Panc1 (cell line): ENCODE results near the gene FASTKD1. TPM values are rescaled to one million over a fixed set of nuclear protein-coding genes. Genes with fewer than 3 reads are reported as not detected.
"Not testable (repeated sequence)": the region's sequence is repeated elsewhere in the genome, so short reads cannot be mapped to it uniquely, and the experiment has no call there.

Experiments used
- ATAC-seq: fragments of 200-7000 bp; cut with Tn5 transposase; 2 replicates; pipeline ENCODE4 v1.9.1; 2020; ENCODE audit warnings: mild to moderate bottlenecking, moderate library complexity
- BruUV-seq: library from RNA; stranded (reverse); fragments of 400-500 nt; replicated peaks from 2 replicates; lab custom pipeline; 2021; lab: Mats Ljungman, UMichigan
- CTCF ChIA-PET: fragments of 300-600 bp; sonication (Branson Sonifier 250); formaldehyde crosslinking; loops from one replicate; lab custom pipeline; 2022; ENCODE audit warnings: antibody characterized with exemption; lab: Charles Lee
- POLR2A ChIA-PET: fragments of 300-600 bp; sonication (Branson Sonifier 250); formaldehyde crosslinking; loops from one replicate; lab custom pipeline; 2022; ENCODE audit warnings: antibody characterized with exemption; lab: Charles Lee
- DNase-seq: peaks from one replicate; pipeline ENCODE4 v3.0.0-alpha.2; 2010; ENCODE audit warnings: low read depth, low spot score
- H3K27ac ChIP-seq: 2 replicates; pipeline ENCODE4 v1.5.1; 2011; ENCODE audit warnings: mild to moderate bottlenecking, low read length, inconsistent platforms
- H3K27me3 ChIP-seq: fragments of 200-500 bp; sonication (Bioruptor generic); 2 replicates; pipeline ENCODE4 v1.6.0; 2014; ENCODE audit warnings: low read length, inconsistent platforms; ENCODE audit not compliant: control insufficient read depth, insufficient read depth
- H3K36me3 ChIP-seq: fragments of 200-500 bp; sonication (Bioruptor generic); 2 replicates; pipeline ENCODE4 v1.5.1; 2014; ENCODE audit warnings: inconsistent platforms, mild to moderate bottlenecking, low read length, moderate library complexity; ENCODE audit not compliant: control insufficient read depth, insufficient read depth
- H3K4me1 ChIP-seq: 2 replicates; pipeline ENCODE4 v1.5.1; 2011; ENCODE audit warnings: inconsistent platforms, mild to moderate bottlenecking, low read length, moderate library complexity; ENCODE audit not compliant: control insufficient read depth, insufficient read depth
- H3K4me3 ChIP-seq, 2 experiments: 2 replicates each; pipeline ENCODE4 v1.5.1; 2011 to 2012; ENCODE audit warnings: low read depth in 2 of 2, low read length in 2 of 2, mild to moderate bottlenecking in 2 of 2, inconsistent platforms in 1 of 2, moderate library complexity in 1 of 2
- H3K9me3 ChIP-seq: fragments of 200-500 bp; sonication (Bioruptor generic); 2 replicates; pipeline ENCODE4 v1.5.1; 2014; ENCODE audit warnings: low read depth, mild to moderate bottlenecking, inconsistent platforms, low read length, moderate library complexity; ENCODE audit not compliant: control insufficient read depth, insufficient read depth
- POLR2AphosphoS5 ChIP-seq: IDR thresholded peaks from 2 replicates; pipeline ENCODE4 v1.6.1; 2012; ENCODE audit warnings: mild to moderate bottlenecking, low read depth, low read length, moderate library complexity
- SIN3A ChIP-seq: IDR thresholded peaks from 2 replicates; pipeline ENCODE4 v1.6.1; 2012; ENCODE audit warnings: low read depth, mild to moderate bottlenecking, low read length, moderate library complexity, borderline replicate concordance; ENCODE audit not compliant: insufficient read depth
- TCF7L2 ChIP-seq: IDR thresholded peaks from 2 replicates; pipeline ENCODE4 v1.6.1; 2011; ENCODE audit warnings: mild to moderate bottlenecking, low read depth, low read length, inconsistent platforms
- in situ Hi-C: cut with HindIII; loops from 2 replicates; pipeline ENCODE4 v1.10.0; 2016; ENCODE audit warnings: low sequenced_read_pairs, low pct_unique_long_range_greater_than_20kb
- intact Hi-C: fragments of 100-400 bp; cut with micrococcal nuclease; formaldehyde crosslinking; loops from one replicate; pipeline ENCODE4 v1.10.0; 2022; ENCODE audit not compliant: unreplicated experiment
- total RNA-seq: library from RNA; stranded (reverse); gene quantifications from one replicate; pipeline ENCODE4 v1.2.1, GENCODE V29; 2021; ENCODE audit not compliant: unreplicated experiment
- TF ChIP-seq, protein P1 (sequence below), 2 experiments: IDR thresholded peaks; 2 replicates each; pipeline ENCODE4 v1.6.1; 2011 to 2012; ENCODE audit warnings: low read depth in 2 of 2, control low read depth in 1 of 2, low read length in 1 of 2, mild to moderate bottlenecking in 1 of 2, moderate library complexity in 1 of 2; ENCODE audit not compliant: insufficient read depth in 1 of 2
- TF ChIP-seq, protein P2 (sequence below): fragments of 450-650 bp; IDR thresholded peaks from 2 replicates; pipeline ENCODE4 v1.5.1; 2017; ENCODE audit warnings: mild to moderate bottlenecking

FASTKD1 gene
- total RNA-seq, 1 experiment from 2014 or later = 37.2 TPM

DNA sequence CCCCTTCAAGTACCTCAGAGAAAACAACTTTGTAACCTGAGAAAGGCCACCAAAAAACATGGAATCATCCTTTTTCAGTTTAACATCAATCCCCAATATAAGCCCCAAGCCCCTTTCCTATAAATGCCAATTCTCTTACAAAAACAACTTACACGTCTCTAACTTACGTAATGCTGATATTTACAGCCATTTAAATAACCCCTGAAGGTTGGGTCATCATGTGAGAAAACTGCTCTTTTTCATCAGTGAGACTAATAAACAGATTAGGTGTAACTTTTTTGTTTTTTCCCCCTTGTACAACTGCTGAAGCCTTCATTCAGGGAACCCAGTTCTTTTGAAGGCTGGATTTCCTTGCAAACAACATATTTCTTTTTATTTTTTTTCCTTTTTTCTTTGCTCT lies 3.7 kb downstream of the FASTKD1 start:
- CTCF ChIA-PET = no interaction called here
- no peaks in the 10 kb centered on the region for H3K36me3 ChIP-seq
- in situ Hi-C loops (no loop called here), intact Hi-C loops (no loop called here)
- H3K4me3 ChIP-seq = no peak overlapping the region
- no peak for DNase-seq
- POLR2A ChIA-PET = no interaction called here
- no peaks in the 10 kb centered on the region for H3K27me3 ChIP-seq
- peaks cover 13% of the 10 kb centered on the region; the same call in 1 of the 2 replicates for H3K4me1 ChIP-seq
- no peaks in the 10 kb centered on the region for H3K9me3 ChIP-seq
- no peak overlapping the region for H3K27ac ChIP-seq
- TF ChIP-seq TCF7L2 = no peak
- BruUV-seq = no TSS peak
- ATAC-seq = no peak

DNA sequence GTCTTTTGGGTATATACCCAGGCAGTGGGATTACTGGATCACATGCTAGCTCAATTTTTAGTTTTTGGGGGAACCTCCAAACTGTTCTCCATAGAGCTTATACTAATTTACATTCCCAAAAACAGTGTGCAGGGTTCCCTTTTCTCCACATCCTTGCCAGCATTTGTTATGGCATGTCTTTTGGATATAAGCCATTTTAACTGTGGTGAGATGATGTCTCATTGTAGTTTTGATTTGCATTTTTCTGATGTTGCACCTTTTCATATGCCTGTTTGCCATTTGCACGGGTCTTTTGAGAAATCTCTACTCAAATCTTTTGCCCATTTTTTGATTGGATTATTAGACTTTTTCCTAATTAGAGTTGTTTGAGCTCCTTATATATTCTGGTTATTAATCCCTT lies 8.0 kb downstream of the FASTKD1 start:
- H3K9me3 ChIP-seq = no peaks in the 10 kb centered on the region
- peaks cover 2% of the 10 kb centered on the region; the same call in 1 of the 2 replicates for H3K36me3 ChIP-seq
- intact Hi-C loops (no loop called here), in situ Hi-C loops (no loop called here)
- H3K27me3 ChIP-seq = no peaks in the 10 kb centered on the region
- ChIA-PET POLR2A (no interaction called here), CTCF (no interaction called here)
- H3K4me3 ChIP-seq = no peak overlapping the region
- no TSS peak for BruUV-seq
- no peak overlapping the region for H3K27ac ChIP-seq
- TF ChIP-seq, protein P1, sequence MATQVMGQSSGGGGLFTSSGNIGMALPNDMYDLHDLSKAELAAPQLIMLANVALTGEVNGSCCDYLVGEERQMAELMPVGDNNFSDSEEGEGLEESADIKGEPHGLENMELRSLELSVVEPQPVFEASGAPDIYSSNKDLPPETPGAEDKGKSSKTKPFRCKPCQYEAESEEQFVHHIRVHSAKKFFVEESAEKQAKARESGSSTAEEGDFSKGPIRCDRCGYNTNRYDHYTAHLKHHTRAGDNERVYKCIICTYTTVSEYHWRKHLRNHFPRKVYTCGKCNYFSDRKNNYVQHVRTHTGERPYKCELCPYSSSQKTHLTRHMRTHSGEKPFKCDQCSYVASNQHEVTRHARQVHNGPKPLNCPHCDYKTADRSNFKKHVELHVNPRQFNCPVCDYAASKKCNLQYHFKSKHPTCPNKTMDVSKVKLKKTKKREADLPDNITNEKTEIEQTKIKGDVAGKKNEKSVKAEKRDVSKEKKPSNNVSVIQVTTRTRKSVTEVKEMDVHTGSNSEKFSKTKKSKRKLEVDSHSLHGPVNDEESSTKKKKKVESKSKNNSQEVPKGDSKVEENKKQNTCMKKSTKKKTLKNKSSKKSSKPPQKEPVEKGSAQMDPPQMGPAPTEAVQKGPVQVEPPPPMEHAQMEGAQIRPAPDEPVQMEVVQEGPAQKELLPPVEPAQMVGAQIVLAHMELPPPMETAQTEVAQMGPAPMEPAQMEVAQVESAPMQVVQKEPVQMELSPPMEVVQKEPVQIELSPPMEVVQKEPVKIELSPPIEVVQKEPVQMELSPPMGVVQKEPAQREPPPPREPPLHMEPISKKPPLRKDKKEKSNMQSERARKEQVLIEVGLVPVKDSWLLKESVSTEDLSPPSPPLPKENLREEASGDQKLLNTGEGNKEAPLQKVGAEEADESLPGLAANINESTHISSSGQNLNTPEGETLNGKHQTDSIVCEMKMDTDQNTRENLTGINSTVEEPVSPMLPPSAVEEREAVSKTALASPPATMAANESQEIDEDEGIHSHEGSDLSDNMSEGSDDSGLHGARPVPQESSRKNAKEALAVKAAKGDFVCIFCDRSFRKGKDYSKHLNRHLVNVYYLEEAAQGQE (IDR thresholded peaks at IDR 0.05; ENCODE audit: insufficient read depth in 1 of 2, low read depth in 2 of 2, low read length in 1 of 2) = no peak
- TF ChIP-seq TCF7L2 (no peak), SIN3A (no peak), POLR2AphosphoS5 (no peak)
- TF ChIP-seq, protein P2, sequence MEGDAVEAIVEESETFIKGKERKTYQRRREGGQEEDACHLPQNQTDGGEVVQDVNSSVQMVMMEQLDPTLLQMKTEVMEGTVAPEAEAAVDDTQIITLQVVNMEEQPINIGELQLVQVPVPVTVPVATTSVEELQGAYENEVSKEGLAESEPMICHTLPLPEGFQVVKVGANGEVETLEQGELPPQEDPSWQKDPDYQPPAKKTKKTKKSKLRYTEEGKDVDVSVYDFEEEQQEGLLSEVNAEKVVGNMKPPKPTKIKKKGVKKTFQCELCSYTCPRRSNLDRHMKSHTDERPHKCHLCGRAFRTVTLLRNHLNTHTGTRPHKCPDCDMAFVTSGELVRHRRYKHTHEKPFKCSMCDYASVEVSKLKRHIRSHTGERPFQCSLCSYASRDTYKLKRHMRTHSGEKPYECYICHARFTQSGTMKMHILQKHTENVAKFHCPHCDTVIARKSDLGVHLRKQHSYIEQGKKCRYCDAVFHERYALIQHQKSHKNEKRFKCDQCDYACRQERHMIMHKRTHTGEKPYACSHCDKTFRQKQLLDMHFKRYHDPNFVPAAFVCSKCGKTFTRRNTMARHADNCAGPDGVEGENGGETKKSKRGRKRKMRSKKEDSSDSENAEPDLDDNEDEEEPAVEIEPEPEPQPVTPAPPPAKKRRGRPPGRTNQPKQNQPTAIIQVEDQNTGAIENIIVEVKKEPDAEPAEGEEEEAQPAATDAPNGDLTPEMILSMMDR = no peak
- DNase-seq (no peak), ATAC-seq (no peak)
- H3K4me1 ChIP-seq = no peaks in the 10 kb centered on the region

DNA sequence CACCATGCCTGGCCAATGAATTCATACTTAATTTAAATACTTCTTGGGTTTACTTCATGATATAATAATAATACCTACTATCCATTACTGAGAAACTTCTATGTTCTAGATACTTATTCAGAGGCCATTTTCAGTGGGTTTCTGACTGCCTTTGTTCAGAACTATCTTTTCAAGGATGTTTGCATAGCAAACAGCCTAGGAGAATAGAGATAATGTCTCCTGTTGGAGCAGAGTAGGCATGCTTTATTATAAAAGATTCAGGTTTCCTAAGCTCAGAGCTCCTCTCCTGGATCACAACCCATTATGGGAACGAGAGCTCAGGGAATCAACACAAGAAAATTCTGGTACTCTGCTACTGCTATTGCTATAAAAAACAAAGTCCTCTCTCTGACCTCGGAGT lies 11.1 kb downstream of the FASTKD1 start:
- Histone ChIP-seq H3K9me3 (no peaks in the 10 kb centered on the region), H3K27me3 (no peaks in the 10 kb centered on the region), H3K4me3 (no peak overlapping the region), H3K4me1 (no peaks in the 10 kb centered on the region), H3K36me3 (peaks cover 2% of the 10 kb centered on the region; the same call in 1 of the 2 replicates), H3K27ac (no peak overlapping the region)
- ATAC-seq (no peak), DNase-seq (no peak)
- intact Hi-C loops = no loop called here
- in situ Hi-C loops = no loop called here
- ChIA-PET CTCF (no interaction called here), POLR2A (no interaction called here)
- no TSS peak for BruUV-seq
- no peak for TF ChIP-seq SIN3A

DNA sequence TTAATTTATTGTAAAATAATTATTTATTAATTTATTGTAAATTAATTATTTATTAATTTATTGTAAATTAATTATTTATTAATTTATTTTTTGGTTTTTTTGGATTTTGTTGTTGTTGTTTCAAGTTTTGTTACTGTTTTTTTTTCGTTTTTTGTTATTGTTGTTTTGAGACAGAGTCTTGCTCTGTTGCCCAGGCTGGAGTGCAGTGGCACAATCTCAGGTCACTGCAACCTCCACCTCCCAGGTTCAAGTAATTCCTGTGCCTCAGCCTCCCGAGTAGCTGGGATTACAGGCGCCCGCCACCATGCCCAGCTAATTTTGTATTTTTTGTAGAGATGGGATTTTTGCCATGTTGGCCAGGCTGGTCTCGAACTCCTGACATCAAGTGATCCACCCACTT lies 11.6 kb downstream of the FASTKD1 start:
- POLR2A ChIA-PET, H3K27me3 ChIP-seq, DNase-seq, H3K27ac ChIP-seq, H3K4me1 ChIP-seq, CTCF ChIA-PET, ATAC-seq, H3K4me3 ChIP-seq, H3K9me3 ChIP-seq, in situ Hi-C loops, H3K36me3 ChIP-seq, BruUV-seq, intact Hi-C loops: not testable (repeated sequence)
